NB4 (cell line): ENCODE measurements around the gene AK8.

Source experiments
- CTCF ChIP-seq: IDR thresholded peaks from one replicate; pipeline ENCODE4 v1.5.1; 2012; ENCODE audit warnings: low read depth, low read length
- MYC ChIP-seq: IDR thresholded peaks from 2 replicates; pipeline ENCODE4 v1.6.1; 2011; ENCODE audit warnings: low read depth, low read length
- POLR2A ChIP-seq: IDR thresholded peaks from 2 replicates; pipeline ENCODE4 v1.6.1; 2011; ENCODE audit warnings: mild to moderate bottlenecking; ENCODE audit not compliant: insufficient read length; ENCODE audit errors: extremely low read depth
- TF ChIP-seq, protein P1 (sequence below): IDR thresholded peaks from 2 replicates; pipeline ENCODE4 v1.6.1; 2011; ENCODE audit warnings: low read depth, low read length

GRCh38 chr9:132842124-132843044 is 35.7 kb downstream of the AK8 start:
- TF ChIP-seq, protein P1, sequence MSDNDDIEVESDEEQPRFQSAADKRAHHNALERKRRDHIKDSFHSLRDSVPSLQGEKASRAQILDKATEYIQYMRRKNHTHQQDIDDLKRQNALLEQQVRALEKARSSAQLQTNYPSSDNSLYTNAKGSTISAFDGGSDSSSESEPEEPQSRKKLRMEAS, result no peak
- TF ChIP-seq CTCF, result no peak
- no peak for TF ChIP-seq POLR2A
- no peak for TF ChIP-seq MYC
